ENCODE data around the gene STARD13.

GRCh38 chr13:33179463-33179862 lies 106.1 kb downstream of the STARD13 start:
- TF ChIP-seq SUZ12 (IDR thresholded peaks at IDR 0.05; ENCODE audit: extremely low read depth, insufficient read depth, insufficient read length) (no peak), ZNF274 (IDR thresholded peaks at IDR 0.05; ENCODE audit: low read depth, low read length) (no peak), YY1 (IDR thresholded peaks at IDR 0.05; ENCODE audit: insufficient read depth, insufficient read length) (no peak)

All from NT2/D1 (cell line).